BJ (cell line): ENCODE results near the gene FFAR4. TPM values are rescaled to one million over a fixed set of nuclear protein-coding genes. Genes with fewer than 3 reads are reported as not detected.
A peak's percentile ranks its signal among the peaks of the same experiment; 100 is the strongest.
"Not testable (repeated sequence)": the region's sequence is repeated elsewhere in the genome, so short reads cannot be mapped to it uniquely, and the experiment has no call there.

Experiments used
- CTCF ChIA-PET: fragments of 350-600 bp; formaldehyde crosslinking; extraction: SDS; loops from one replicate; lab custom pipeline; 2021; ENCODE audit warnings: antibody characterized with exemption, inconsistent platforms; lab: Yijun Ruan, JAX
- POLR2A ChIA-PET: fragments of 300-600 bp; sonication (Branson Sonifier 250); formaldehyde crosslinking; extraction: SDS; loops from one replicate; lab custom pipeline; 2021; ENCODE audit warnings: antibody characterized with exemption; lab: Charles Lee
- DNase-seq: peaks from one replicate; pipeline ENCODE4 v3.0.0-alpha.2; 2011; ENCODE audit warnings: low read depth
- H3K27me3 ChIP-seq: 2 replicates; pipeline ENCODE4 v1.6.0; 2011; ENCODE audit warnings: low read length; ENCODE audit not compliant: control insufficient read depth, insufficient read depth
- H3K36me3 ChIP-seq: 2 replicates; pipeline ENCODE4 v1.5.1; 2011; ENCODE audit warnings: low read length; ENCODE audit not compliant: control insufficient read depth, insufficient read depth
- H3K4me3 ChIP-seq: 2 replicates; pipeline ENCODE4 v1.5.1; 2011; ENCODE audit warnings: low read depth, mild to moderate bottlenecking, control low read depth, low read length
- CTCF ChIP-seq: IDR thresholded peaks from 2 replicates; pipeline ENCODE4 v1.5.1; 2011; ENCODE audit warnings: low read depth, mild to moderate bottlenecking, control low read depth, inconsistent platforms, low read length, moderate library complexity; ENCODE audit not compliant: insufficient read depth
- polyA plus RNA-seq: library from polyadenylated mRNA; depleted of rRNA; stranded (reverse); fragments of >200 nt; gene quantifications from 2 replicates; pipeline ENCODE4 v1.2.3, GENCODE V29; 2011

The FFAR4 gene
- polyA plus RNA-seq, 1 experiment: not detected

- DNase-seq: no peak
- TF ChIP-seq CTCF: no peak
- ChIA-PET POLR2A (no interaction called here), CTCF (interaction anchor here (0.6 to 4.5 kb wide), 21 partner anchors 8 to 317 kb away, joined by 3 to 19 read pairs (median 5); no protein-coding TSS in a partner anchor)
- Histone ChIP-seq H3K27me3 (no peaks in the 10 kb centered on the region; the same call in 1 of the 2 replicates), H3K36me3 (no peaks in the 10 kb centered on the region), H3K4me3 (0 out of 2 replicates have a peak overlapping the region, but pooled peaks have one; percentile 4)
Observed at GRCh38 chr10:93542358-93542791, 24.1 kb upstream of the FFAR4 start.

- DNase-seq, H3K36me3 ChIP-seq, H3K27me3 ChIP-seq, POLR2A ChIA-PET, H3K4me3 ChIP-seq, CTCF ChIA-PET: not testable (repeated sequence)
Observed at GRCh38 chr10:93546995-93547394, 19.5 kb upstream of the FFAR4 start.

- no peak for DNase-seq
- no peaks in the 10 kb centered on the region; the same call in 1 of the 2 replicates for H3K27me3 ChIP-seq
- no peaks in the 10 kb centered on the region for H3K36me3 ChIP-seq
- POLR2A ChIA-PET: no interaction called here
- CTCF ChIA-PET: no interaction called here
- no peak for TF ChIP-seq CTCF
- H3K4me3 ChIP-seq: no peak overlapping the region
Observed at GRCh38 chr10:93547522-93547921, 18.9 kb upstream of the FFAR4 start.

- no peak for TF ChIP-seq CTCF
- ChIA-PET POLR2A (no interaction called here), CTCF (no interaction called here)
- DNase-seq: no peak
- Histone ChIP-seq H3K27me3 (no peaks in the 10 kb centered on the region; the same call in 1 of the 2 replicates), H3K4me3 (no peak overlapping the region), H3K36me3 (no peaks in the 10 kb centered on the region)
Observed at GRCh38 chr10:93548376-93549071, 17.9 kb upstream of the FFAR4 start.

- ChIA-PET CTCF (interaction anchor here (1.0 to 1.4 kb wide), 2 partner anchors 8 to 265 kb away, joined by 3 to 8 read pairs; no protein-coding TSS in a partner anchor), POLR2A (no interaction called here)
- H3K4me3 ChIP-seq: no peak overlapping the region
- H3K27me3 ChIP-seq: no peaks in the 10 kb centered on the region; the same call in 1 of the 2 replicates
- no peaks in the 10 kb centered on the region for H3K36me3 ChIP-seq
- no peak for TF ChIP-seq CTCF
- DNase-seq: no peak
Observed at GRCh38 chr10:93550606-93551005, 15.9 kb upstream of the FFAR4 start.
